Right lobe of liver (tissue), 6 donors: ENCODE measurements around the gene B3GALNT2. TPM values are rescaled to one million over a fixed set of nuclear protein-coding genes. Genes with fewer than 3 reads are reported as not detected.

ENCODE experiments used
- ATAC-seq, 4 donors: fragments of 200-7000 bp; cut with Tn5 transposase; one replicate each; pipeline ENCODE4 v1.9.1; 2020; ENCODE audit warnings: mild to moderate bottlenecking in 4 of 4, moderate library complexity in 4 of 4
- DNase-seq, 3 donors: peaks; one replicate each; pipeline ENCODE4 v3.0.0-alpha.2; 2020
- H3K27ac ChIP-seq, 3 donors: fragments of 200-600 bp; one replicate each; pipeline ENCODE4 v1.8.0; 2022
- H3K27me3 ChIP-seq, 2 donors: fragments of 200-600 bp; one replicate each; pipeline ENCODE4 v1.8.0; 2022
- H3K36me3 ChIP-seq, 4 donors: fragments of 200-600 bp; sonication (generic) in 1 of 4; one replicate each; pipeline versions ENCODE4 v1.5.1 to v1.8.0; 2017 to 2022; ENCODE audit warnings: control low read depth in 1 of 4
- H3K4me1 ChIP-seq, 4 donors: fragments of 200-600 bp; sonication (generic) in 1 of 4; one replicate each; pipeline versions ENCODE4 v1.5.1 to v1.8.0; 2017 to 2022; ENCODE audit warnings: control low read depth in 1 of 4
- H3K4me3 ChIP-seq, 3 donors: fragments of 200-600 bp; one replicate each; pipeline ENCODE4 v1.8.0; 2022
- H3K9me3 ChIP-seq, 4 donors: fragments of 200-600 bp; sonication (generic) in 1 of 4; one replicate each; pipeline versions ENCODE4 v1.5.1 to v1.8.0; 2017 to 2022; ENCODE audit warnings: control low read depth in 1 of 4
- CTCF ChIP-seq, 4 donors: fragments of 200-600 bp in 3 of 4; fragments of 450-650 bp in 1 of 4; IDR thresholded peaks; one replicate each; pipeline versions ENCODE4 v1.5.1 to v1.8.0; 2016 to 2022; ENCODE audit warnings: antibody characterized with exemption in 4 of 4, mild to moderate bottlenecking in 2 of 4
- POLR2A ChIP-seq: fragments of 450-650 bp; IDR thresholded peaks from one replicate; pipeline ENCODE4 v1.6.1; 2017; ENCODE audit warnings: antibody characterized with exemption, mild to moderate bottlenecking
- WGBS: methylation state at CpG from one replicate; pipeline ENCODE4 v1.1.6; 2018; ENCODE audit warnings: low coverage, low lambda C conversion rate; ENCODE audit not compliant: insufficient coverage; ENCODE audit errors: missing lambda C conversion rate; 5-methylcytosine and 5-hydroxymethylcytosine counted together
- intact Hi-C, 2 donors: fragments of 100-400 bp; cut with DNase I; formaldehyde crosslinking; loops; one replicate each; pipeline versions ENCODE4 v1.11.2 to v1.14.1; 2022
- small RNA-seq, 2 experiments: library from RNA; depleted of rRNA; stranded (forward); fragments of <200 nt; gene quantifications; one replicate each; pipeline ENCODE3, GENCODE V24; 2016
- total RNA-seq, 6 experiments: library from RNA; depleted of rRNA in 2 of 6; stranded (reverse); fragments of >200 nt in 2 of 6; fragmentation: NEBNext Ultra II Directional in 3 of 6; extraction: Animal tissue kit (Norgen Biotek cat#: 25700) in 3 of 6; gene quantifications; one replicate each; pipeline versions ENCODE4 v1.1.0 to v1.2.4, GENCODE V29; 2016 to 2023
- donor health status: DM: no; HTN: yes; CAD: no.
- donor health status: DM: no; HTN: no; CAD: no.
- donor health status: DM: no; HTN: no; CAD: no.
- donor health status: DM: no; HTN: yes; CAD: no.
- donor health status: DM: no; HTN: yes; CAD: no.

The B3GALNT2 gene
- total RNA-seq, 6 experiments from 2014 or later = 7.0 to 15.5 (median 9.1) TPM

GRCh38 chr1:235401251-235401650, 103.0 kb downstream of the B3GALNT2 start:
- ATAC-seq (no peak), DNase-seq (peak in 1 of 3 donors; percentile 5)
- WGBS = 83% methylated on average over 4 of the region's 4 CpGs
- intact Hi-C loops = no loop called here
- Histone ChIP-seq H3K27me3 (no peaks in the 10 kb centered on the region), H3K36me3 (no peaks in the 10 kb centered on the region), H3K4me3 (no peak overlapping the region), H3K4me1 (peaks cover 0 to 29% (median 0%) of the 10 kb centered on the region in 4 donors), H3K27ac (no peak overlapping the region), H3K9me3 (no peaks in the 10 kb centered on the region)
- no peak for TF ChIP-seq POLR2A
- TF ChIP-seq CTCF (IDR thresholded peaks at IDR 0.05) = no peak

Small RNAs within 50 kb of the gene (small RNA-seq; reads per million reads assigned to genes)
- gene MTCO3P46 (0 reads per million in 2 experiments), gene MTND4LP21 (0 reads per million in 2 experiments), gene RPS21P1 (0 reads per million in 2 experiments)

Other genes with a start within 250 kb of the B3GALNT2 start
- gene ARID4B, start 176.3 kb downstream of the B3GALNT2 start, total RNA-seq = 10 to 100 TPM in 4 of 6 experiments, 1 to 10 TPM in 2; 8.0 to 16.2 (median 11.4) TPM
- 10 to 100 TPM in 4 of 6 experiments, 1 to 10 TPM in 2; 7.8 to 12.1 (median 10.6) TPM for gene GGPS1, start 175.9 kb downstream of the B3GALNT2 start, total RNA-seq
- 10 to 100 TPM; 11.2 to 16.6 (median 13.3) TPM for gene TBCE, start 137.0 kb downstream of the B3GALNT2 start, total RNA-seq
- gene GNG4, start 145.3 kb upstream of the B3GALNT2 start, total RNA-seq = under 1 TPM in 2 of 6 experiments, not detected in 4; 0.18 to 0.50 TPM